K562 (cell line): Measurements from ENCODE around the gene GEMIN5. TPM values are rescaled to one million over a fixed set of nuclear protein-coding genes. Genes with fewer than 3 reads are reported as not detected.

Experiments used
- CHCHD3 ChIP-seq: fragments of 250-450 bp; sonication (Bioruptor Pico); IDR thresholded peaks from 2 replicates; pipeline ENCODE4 v2.1.2; 2022; ENCODE audit warnings: mild to moderate bottlenecking
- CLOCK ChIP-seq: fragments of 250-450 bp; sonication (Bioruptor Pico); IDR thresholded peaks from 2 replicates; pipeline ENCODE4 v1.4.0; 2020; ENCODE audit warnings: mild to moderate bottlenecking, moderate library complexity, borderline replicate concordance
- NCOA1 ChIP-seq: fragments of 450-650 bp; IDR thresholded peaks from 2 replicates; pipeline ENCODE4 v1.6.1; 2016; ENCODE audit warnings: low read depth
- RHOXF2B ChIP-seq: fragments of 250-450 bp; sonication (Bioruptor Pico); conservative IDR thresholded peaks from 2 replicates; pipeline ENCODE4 v1.5.1; 2021
- RREB1 ChIP-seq: fragments of 250-450 bp; sonication (Bioruptor Pico); IDR thresholded peaks from 2 replicates; pipeline ENCODE4 v1.4.0; 2020
- SETDB1 ChIP-seq: IDR thresholded peaks from one replicate; pipeline ENCODE4 v1.6.1; 2012; ENCODE audit warnings: low read length, control low read depth, inconsistent platforms
- polyA plus RNA-seq, 8 experiments: library from polyadenylated mRNA; depleted of rRNA in 4 of 8; stranded (reverse) in 5 of 8; unstranded in 3 of 8; fragments of >200 nt; fragmentation: Nextera tagmentation in 2 of 8; fragmentation: Illumina TruSeq in 1 of 8; extraction: Ambion mirVana in 2 of 8; extraction: Trizol in 1 of 8; gene quantifications; 2 replicates each; pipeline versions ENCODE4 v1.2.1 to v1.2.3, GENCODE V29; 2011 to 2014; ENCODE audit warnings: inconsistent platforms in 1 of 8, missing spikeins in 1 of 8
- total RNA-seq, 7 experiments: library from RNA; depleted of rRNA in 6 of 7; stranded (reverse); fragments of >200 nt in 6 of 7; fragmentation: Illumina TruSeq in 2 of 7; extraction: Trizol in 2 of 7; gene quantifications; 2 replicates each; pipeline versions ENCODE4 v1.2.1 to v1.2.3, GENCODE V29; 2011 to 2021; ENCODE audit warnings: low replicate concordance in 1 of 7
- TF ChIP-seq, protein P1 (sequence below): sonication (generic); formaldehyde crosslinking; IDR thresholded peaks from 2 replicates; pipeline ENCODE4 v1.8.0; 2022; ENCODE audit warnings: missing genetic modification reagents, mild to moderate bottlenecking, borderline replicate concordance

The GEMIN5 gene
- total and polyA plus RNA-seq, 9 of the 15 experiments (the other 6 are each of a cell fraction or from before 2014, with no cell fraction given): 10.3 to 48.2 (median 34.7) TPM

DNA sequence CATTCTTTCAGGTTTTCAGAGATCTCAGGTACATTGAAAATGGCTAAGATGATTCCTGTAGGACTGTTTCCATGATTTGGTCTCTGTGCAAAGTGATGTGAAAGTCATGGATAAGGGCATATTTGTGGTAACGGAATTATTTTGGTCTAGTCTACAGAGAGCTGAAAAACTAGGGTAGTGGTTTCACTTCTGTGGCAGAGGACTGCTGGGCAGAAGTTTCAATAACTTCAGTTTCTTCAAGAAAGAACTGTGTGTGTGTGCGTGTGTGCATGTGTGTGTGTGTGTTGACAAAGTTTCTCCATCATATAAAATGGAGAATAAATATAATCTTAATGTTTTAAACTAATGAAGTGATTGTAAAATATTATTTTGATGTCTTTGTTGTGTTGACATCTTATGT is 75.2 kb downstream of the GEMIN5 start (continued):
- TF ChIP-seq SETDB1 (no peak), CHCHD3 (CRISPR knock-in tag) (no peak), RHOXF2B (no peak), CLOCK (CRISPR knock-in tag) (no peak), RREB1 (CRISPR knock-in tag) (no peak), NCOA1 (no peak)
- TF ChIP-seq, protein P1, sequence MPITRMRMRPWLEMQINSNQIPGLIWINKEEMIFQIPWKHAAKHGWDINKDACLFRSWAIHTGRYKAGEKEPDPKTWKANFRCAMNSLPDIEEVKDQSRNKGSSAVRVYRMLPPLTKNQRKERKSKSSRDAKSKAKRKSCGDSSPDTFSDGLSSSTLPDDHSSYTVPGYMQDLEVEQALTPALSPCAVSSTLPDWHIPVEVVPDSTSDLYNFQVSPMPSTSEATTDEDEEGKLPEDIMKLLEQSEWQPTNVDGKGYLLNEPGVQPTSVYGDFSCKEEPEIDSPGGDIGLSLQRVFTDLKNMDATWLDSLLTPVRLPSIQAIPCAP (CRISPR knock-in tag): no peak
